ENCODE results near the gene CDK13.
"Not testable (repeated sequence)": the region's sequence is repeated elsewhere in the genome, so short reads cannot be mapped to it uniquely, and the experiment has no call there.

CDK13 gene

GRCh38 chr7:39949971-39950472 is at the start of gene CDK13:
Gene CDK13 (plus strand): TSS chr7:39950256. CDS start chr7:39950642, 386 bp downstream.
- peak; percentile 75 for DNase-seq (ENCODE audit: low read depth)

- DNase-seq (ENCODE audit: low read depth), result no peak
Observed at GRCh38 chr7:39904077-39904486, 46.0 kb upstream of the CDK13 start.

- no peak for DNase-seq (ENCODE audit: low read depth)
Observed at GRCh38 chr7:39908141-39908540, 41.9 kb upstream of the CDK13 start.

GRCh38 chr7:39908973-39909372 is 41.1 kb upstream of the CDK13 start:
- no peak for DNase-seq (ENCODE audit: low read depth)

GRCh38 chr7:39909526-39909925 is 40.5 kb upstream of the CDK13 start:
- DNase-seq (ENCODE audit: low read depth), result no peak

- DNase-seq (ENCODE audit: low read depth), result no peak
Observed at GRCh38 chr7:39910108-39910869, 39.8 kb upstream of the CDK13 start.

GRCh38 chr7:39911167-39911566 is 38.9 kb upstream of the CDK13 start:
- DNase-seq (ENCODE audit: low read depth), result no peak

GRCh38 chr7:39915847-39916246 is 34.2 kb upstream of the CDK13 start:
- DNase-seq (ENCODE audit: low read depth), result not testable (repeated sequence)

GRCh38 chr7:39919646-39920045 is 30.4 kb upstream of the CDK13 start:
- no peak for DNase-seq (ENCODE audit: low read depth)

- no peak for DNase-seq (ENCODE audit: low read depth)
Observed at GRCh38 chr7:39921506-39922175, 28.4 kb upstream of the CDK13 start.

GRCh38 chr7:39922580-39922979 is 27.5 kb upstream of the CDK13 start:
- no peak for DNase-seq (ENCODE audit: low read depth)

- no peak for DNase-seq (ENCODE audit: low read depth)
Observed at GRCh38 chr7:39923091-39923490, 27.0 kb upstream of the CDK13 start.

GRCh38 chr7:39924122-39924521 is 25.9 kb upstream of the CDK13 start:
- DNase-seq (ENCODE audit: low read depth), result no peak

GRCh38 chr7:39926111-39926510 is 23.9 kb upstream of the CDK13 start:
- no peak for DNase-seq (ENCODE audit: low read depth)

GRCh38 chr7:39927018-39927417 is 23.0 kb upstream of the CDK13 start:
- DNase-seq (ENCODE audit: low read depth), result no peak

GRCh38 chr7:39934132-39934531 is 15.9 kb upstream of the CDK13 start:
- DNase-seq (ENCODE audit: low read depth), result no peak

- DNase-seq (ENCODE audit: low read depth), result no peak
Observed at GRCh38 chr7:39936761-39937160, 13.3 kb upstream of the CDK13 start.

- no peak for DNase-seq (ENCODE audit: low read depth)
Observed at GRCh38 chr7:39937366-39938153, 12.5 kb upstream of the CDK13 start.

- DNase-seq (ENCODE audit: low read depth), result no peak
Observed at GRCh38 chr7:39942883-39943282, 7.2 kb upstream of the CDK13 start.

GRCh38 chr7:39946693-39947092 is 3.4 kb upstream of the CDK13 start:
- DNase-seq (ENCODE audit: low read depth), result no peak

- DNase-seq (ENCODE audit: low read depth), result no peak
Observed at GRCh38 chr7:39948375-39948955, 1.6 kb upstream of the CDK13 start.

Measured in stimulated activated CD8-positive, alpha-beta memory T cell treated with anti-CD3 and anti-CD28 coated beads, Interleukin-15, amount 100 ng/mL, for 1 hour (primary cell).